Naive B cell (primary cell): ENCODE measurements around the gene ADGRV1. TPM values are rescaled to one million over a fixed set of nuclear protein-coding genes. Genes with fewer than 3 reads are reported as not detected.
A peak's percentile ranks its signal among the peaks of the same experiment; 100 is the strongest.

Source experiments
- ATAC-seq, 2 donors: fragments of 150-1000 bp; cut with Tn5 transposase; 2 replicates each; pipeline ENCODE4 v1.10.0; 2021; ENCODE audit warnings: low read depth in 2 of 2, mild to moderate bottlenecking in 2 of 2, moderate library complexity in 2 of 2
- DNase-seq: peaks from one replicate; pipeline ENCODE4 v3.0.0; 2022
- H3K27ac Mint-ChIP-seq, 6 donors: one replicate each; pipeline ENCODE4 v1.8.0; 2020 to 2022; ENCODE audit warnings: mild to moderate bottlenecking in 6 of 6, mixed read lengths in 6 of 6, moderate library complexity in 5 of 6, inconsistent platforms in 2 of 6
- H3K27me3 Mint-ChIP-seq, 3 donors: one replicate each; pipeline ENCODE4 v1.8.0; 2021 to 2022; ENCODE audit warnings: mixed read lengths in 3 of 3, mild to moderate bottlenecking in 1 of 3
- H3K36me3 Mint-ChIP-seq, 2 donors: one replicate each; pipeline ENCODE4 v1.8.0; 2020 to 2022; ENCODE audit warnings: mixed read lengths in 2 of 2, inconsistent platforms in 1 of 2, mild to moderate bottlenecking in 1 of 2
- H3K4me1 Mint-ChIP-seq, 3 donors: one replicate each; pipeline ENCODE4 v1.8.0; 2020 to 2022; ENCODE audit warnings: mixed read lengths in 3 of 3, inconsistent platforms in 1 of 3, mild to moderate bottlenecking in 1 of 3, moderate library complexity in 1 of 3
- H3K4me3 Mint-ChIP-seq, 8 donors: one replicate each; pipeline ENCODE4 v1.8.0; 2020 to 2022; ENCODE audit warnings: mild to moderate bottlenecking in 8 of 8, mixed read lengths in 8 of 8, moderate library complexity in 8 of 8, inconsistent platforms in 2 of 8
- H3K9me3 Mint-ChIP-seq, 7 donors: one replicate each; pipeline ENCODE4 v1.8.0; 2020 to 2022; ENCODE audit warnings: mixed read lengths in 7 of 7, mild to moderate bottlenecking in 5 of 7, inconsistent platforms in 2 of 7, moderate library complexity in 1 of 7
- polyA plus RNA-seq, 6 donors: library from polyadenylated mRNA; unstranded; fragments of 300-500 nt; fragmentation: Illumina TruSeq; gene quantifications; one replicate each; pipeline ENCODE4 v1.2.3, GENCODE V29; 2021; ENCODE audit warnings: low read depth in 6 of 6

Gene ADGRV1
- polyA plus RNA-seq, 6 donors from 2014 or later = 0.62 TPM; not detected in 5

- H3K27me3 Mint-ChIP-seq = peaks cover 0 to 4% (median 0%) of the 10 kb centered on the region in 3 donors
- no peak overlapping the region for H3K4me3 Mint-ChIP-seq
- H3K4me1 Mint-ChIP-seq = peaks cover 0 to 3% (median 0%) of the 10 kb centered on the region in 3 donors
- no peak for DNase-seq
- ATAC-seq = no peak
- H3K36me3 Mint-ChIP-seq = no peaks in the 10 kb centered on the region
- H3K9me3 Mint-ChIP-seq = no peaks in the 10 kb centered on the region
- H3K27ac Mint-ChIP-seq = no peak overlapping the region
Observed at GRCh38 chr5:91119217-91119616, 560.6 kb downstream of the ADGRV1 start.

DNA sequence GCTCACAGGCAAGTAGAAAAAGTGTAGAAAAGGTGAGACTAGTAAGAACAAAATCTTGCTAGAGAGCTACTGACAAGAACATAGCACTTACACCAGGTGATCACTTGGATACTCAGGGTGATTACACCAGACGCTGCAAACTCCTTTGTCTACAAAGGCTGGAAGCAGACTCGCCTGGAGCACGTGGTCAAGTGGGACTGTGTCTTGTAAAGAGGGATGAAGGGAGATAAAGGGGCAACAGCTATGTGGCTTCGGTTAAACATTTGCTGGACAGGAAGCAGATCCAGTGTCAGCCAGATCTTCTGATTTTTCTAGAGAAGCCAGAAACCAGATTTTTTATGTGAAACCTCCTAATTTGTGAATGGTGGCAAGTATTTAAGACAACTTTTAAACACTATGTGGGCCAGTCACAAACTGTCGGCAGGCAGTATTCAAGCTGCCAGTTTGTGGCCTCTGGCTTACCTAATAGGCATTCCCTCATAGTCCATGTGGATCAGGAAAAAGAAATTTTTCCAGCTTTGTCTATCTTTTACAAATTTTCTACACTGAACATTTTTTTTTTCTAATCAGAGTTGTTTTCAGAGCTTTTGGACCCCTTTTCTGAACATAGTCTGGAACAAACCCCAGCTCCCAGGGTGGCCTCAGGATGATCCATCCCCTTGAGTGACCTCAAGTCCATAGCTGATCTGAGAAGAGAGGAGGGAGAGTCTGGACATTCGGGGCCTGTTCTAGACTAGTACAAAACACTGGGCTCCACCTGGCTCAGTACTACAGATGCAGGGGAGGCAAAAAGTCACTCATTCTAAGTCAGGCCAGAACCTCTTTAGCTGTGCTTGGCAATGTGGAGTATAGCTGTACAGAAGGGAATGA, 561.6 kb downstream of the ADGRV1 start:
- DNase-seq (no peak), ATAC-seq (no peak)
- no peak overlapping the region for H3K4me3 Mint-ChIP-seq
- no peaks in the 10 kb centered on the region for H3K36me3 Mint-ChIP-seq
- H3K27me3 Mint-ChIP-seq = no peaks in the 10 kb centered on the region
- peak overlapping the region in 1 of 6 donors; percentile 52 for H3K27ac Mint-ChIP-seq
- H3K9me3 Mint-ChIP-seq = no peaks in the 10 kb centered on the region
- no peaks in the 10 kb centered on the region for H3K4me1 Mint-ChIP-seq

- no peak for ATAC-seq
- Mint-ChIP-seq H3K4me1 (no peaks in the 10 kb centered on the region), H3K27me3 (no peaks in the 10 kb centered on the region), H3K27ac (no peak overlapping the region), H3K9me3 (no peaks in the 10 kb centered on the region), H3K36me3 (no peaks in the 10 kb centered on the region), H3K4me3 (no peak overlapping the region)
- DNase-seq = no peak
Observed at GRCh38 chr5:91121347-91121993, 562.9 kb downstream of the ADGRV1 start.

DNA sequence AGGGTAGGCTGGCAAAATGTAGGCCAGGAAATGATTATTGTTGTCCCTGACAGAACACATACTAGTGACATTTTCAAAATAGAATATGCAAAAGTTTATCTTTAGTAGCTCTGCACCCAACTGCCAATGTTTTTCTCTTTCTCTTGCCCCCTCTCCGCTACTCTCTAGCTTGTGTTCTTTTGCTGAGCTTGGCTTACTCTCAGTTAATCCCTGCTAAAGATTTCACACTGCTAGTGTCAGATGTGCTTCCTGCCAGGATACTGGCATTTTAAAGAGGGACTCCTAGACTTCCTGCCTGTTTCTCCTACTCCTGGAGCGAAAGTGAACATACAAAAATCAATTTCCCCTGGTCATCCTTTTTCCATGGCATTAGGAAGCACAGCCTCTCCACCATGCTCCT, 564.1 kb downstream of the ADGRV1 start:
- DNase-seq = no peak
- Mint-ChIP-seq H3K9me3 (no peaks in the 10 kb centered on the region), H3K4me1 (no peaks in the 10 kb centered on the region), H3K27ac (no peak overlapping the region), H3K27me3 (no peaks in the 10 kb centered on the region), H3K36me3 (no peaks in the 10 kb centered on the region), H3K4me3 (no peak overlapping the region)
- no peak for ATAC-seq

- no peaks in the 10 kb centered on the region for H3K36me3 Mint-ChIP-seq
- H3K9me3 Mint-ChIP-seq = no peaks in the 10 kb centered on the region
- no peaks in the 10 kb centered on the region for H3K4me1 Mint-ChIP-seq
- H3K27me3 Mint-ChIP-seq = no peaks in the 10 kb centered on the region
- H3K4me3 Mint-ChIP-seq = no peak overlapping the region
- no peak for DNase-seq
- H3K27ac Mint-ChIP-seq = no peak overlapping the region
- ATAC-seq = no peak
Observed at GRCh38 chr5:91123291-91123690, 564.7 kb downstream of the ADGRV1 start.

DNA sequence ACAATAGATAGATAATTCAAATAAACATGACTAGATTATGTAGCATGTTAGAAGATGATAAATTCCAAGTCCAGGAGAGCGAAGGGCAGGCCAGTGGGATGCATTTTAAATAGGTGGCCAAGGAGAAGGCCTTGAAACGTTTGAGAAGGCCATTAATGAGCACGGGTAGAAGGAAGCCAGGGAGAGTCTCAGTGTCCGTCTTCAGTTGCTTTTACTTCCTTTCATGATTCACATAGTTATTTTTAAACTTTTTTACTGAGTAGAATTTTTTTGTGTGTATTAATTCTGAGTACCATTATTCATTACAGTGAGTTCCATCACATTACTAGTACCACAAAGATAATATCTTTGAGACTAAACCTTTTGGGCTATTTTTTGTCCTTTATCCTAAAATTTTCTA, 565.3 kb downstream of the ADGRV1 start:
- Mint-ChIP-seq H3K4me1 (no peaks in the 10 kb centered on the region), H3K36me3 (no peaks in the 10 kb centered on the region), H3K4me3 (no peak overlapping the region), H3K9me3 (no peaks in the 10 kb centered on the region), H3K27me3 (no peaks in the 10 kb centered on the region), H3K27ac (no peak overlapping the region)
- DNase-seq (no peak), ATAC-seq (no peak)

DNA sequence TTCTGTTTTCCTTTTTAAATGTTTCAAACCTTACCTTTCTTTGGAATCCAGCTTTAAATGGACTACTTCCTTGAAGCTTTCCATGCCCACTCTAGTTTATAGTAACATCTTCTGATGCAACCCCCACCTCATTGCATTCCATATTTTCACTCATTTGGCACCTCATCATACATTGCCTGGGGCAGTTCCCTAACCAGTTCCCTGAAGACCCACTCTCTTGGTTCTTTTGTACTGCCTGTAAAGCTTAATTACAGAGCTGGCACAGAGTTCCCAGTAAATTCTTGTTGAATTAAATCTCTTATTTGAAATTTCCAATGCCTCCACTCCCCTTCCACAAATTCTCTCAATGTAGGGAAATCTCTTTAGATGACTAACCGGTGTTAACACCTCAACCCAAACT, 567.3 kb downstream of the ADGRV1 start:
- DNase-seq (no peak), ATAC-seq (no peak)
- Mint-ChIP-seq H3K27me3 (no peaks in the 10 kb centered on the region), H3K36me3 (no peaks in the 10 kb centered on the region), H3K4me1 (no peaks in the 10 kb centered on the region), H3K9me3 (peaks cover 0 to 2% (median 0%) of the 10 kb centered on the region in 7 donors), H3K27ac (no peak overlapping the region), H3K4me3 (no peak overlapping the region)

DNA sequence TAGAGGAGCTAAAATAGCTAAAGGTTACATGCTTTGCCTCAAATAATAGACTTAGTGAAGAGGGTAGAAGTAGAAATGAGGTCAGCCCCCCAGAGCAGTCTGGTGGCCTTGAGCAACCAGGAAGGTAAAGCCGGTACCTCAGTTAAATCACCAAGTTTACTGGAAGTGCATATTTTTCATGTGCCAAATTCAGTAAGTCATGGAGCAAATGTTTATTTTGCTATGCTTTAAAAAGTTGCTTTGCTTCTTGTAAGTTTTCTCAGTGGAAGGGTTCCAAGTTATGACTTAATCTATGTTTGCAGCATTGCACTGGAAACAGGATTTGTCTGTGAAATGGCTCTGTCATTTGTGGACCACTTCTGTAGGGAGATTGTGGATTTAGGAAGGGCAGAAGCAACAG, 567.9 kb downstream of the ADGRV1 start:
- peaks cover 0 to 7% (median 0%) of the 10 kb centered on the region in 7 donors for H3K9me3 Mint-ChIP-seq
- DNase-seq (no peak), ATAC-seq (no peak)
- H3K27ac Mint-ChIP-seq = no peak overlapping the region
- H3K36me3 Mint-ChIP-seq = no peaks in the 10 kb centered on the region
- H3K4me3 Mint-ChIP-seq = no peak overlapping the region
- peaks cover 0 to 3% (median 0%) of the 10 kb centered on the region in 3 donors for H3K27me3 Mint-ChIP-seq
- no peaks in the 10 kb centered on the region for H3K4me1 Mint-ChIP-seq

DNA sequence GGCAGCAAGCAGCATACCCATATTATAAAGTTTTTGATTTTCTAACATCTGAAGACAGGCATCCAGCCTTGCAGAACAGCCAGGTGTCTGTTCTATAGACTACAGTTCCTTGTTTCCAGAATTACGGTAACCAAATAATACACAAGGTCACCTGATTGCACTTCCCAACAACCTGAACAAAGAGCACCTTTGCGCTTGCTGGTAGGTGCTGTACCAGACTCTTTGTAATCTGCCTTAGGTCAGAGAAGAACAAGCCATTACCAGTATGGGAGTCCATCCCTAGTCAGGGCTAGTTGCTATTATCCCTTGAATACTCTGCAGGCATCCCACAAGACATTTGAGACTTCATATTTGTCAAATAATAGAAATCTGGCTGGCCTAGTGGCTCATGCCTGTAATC, 568.3 kb downstream of the ADGRV1 start:
- no peak overlapping the region for H3K4me3 Mint-ChIP-seq
- peaks cover 0 to 10% (median 0%) of the 10 kb centered on the region in 7 donors for H3K9me3 Mint-ChIP-seq
- DNase-seq (no peak), ATAC-seq (no peak)
- H3K36me3 Mint-ChIP-seq = no peaks in the 10 kb centered on the region
- peaks cover 0 to 6% (median 0%) of the 10 kb centered on the region in 3 donors for H3K27me3 Mint-ChIP-seq
- no peak overlapping the region for H3K27ac Mint-ChIP-seq
- no peaks in the 10 kb centered on the region for H3K4me1 Mint-ChIP-seq

DNA sequence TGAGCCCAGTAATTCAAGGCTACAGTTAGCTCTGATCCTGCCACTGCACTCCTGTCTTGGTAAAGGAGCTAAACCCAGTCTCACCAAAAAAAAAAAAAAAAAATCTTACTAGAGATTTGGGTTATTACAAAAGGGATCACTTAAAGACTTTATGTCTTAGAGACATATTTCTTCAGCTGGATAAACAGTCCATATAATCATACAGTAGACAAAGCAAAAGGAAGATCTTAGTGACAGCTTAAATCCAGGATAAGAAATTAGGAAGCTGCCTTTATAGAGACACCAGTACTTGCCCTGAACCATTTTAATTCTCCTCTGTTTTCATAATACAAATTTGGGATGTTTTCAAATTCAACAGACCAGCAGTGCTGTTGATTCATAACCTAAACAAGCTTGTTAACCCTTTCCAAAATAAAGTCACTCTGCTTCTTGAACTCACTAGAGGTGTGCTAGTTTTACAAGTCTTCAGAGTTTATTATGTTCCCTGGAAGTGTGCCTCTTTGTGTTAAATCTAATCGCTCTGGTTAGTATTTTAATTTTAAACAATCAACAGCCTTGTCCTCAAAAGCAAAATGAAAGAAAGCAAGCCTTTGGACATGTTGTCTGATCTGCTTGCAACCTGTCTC, 569.0 kb downstream of the ADGRV1 start:
- peak overlapping the region in 1 of 6 donors; percentile 90 for H3K27ac Mint-ChIP-seq
- ATAC-seq (no peak), DNase-seq (no peak)
- H3K4me1 Mint-ChIP-seq = peaks cover 0 to 3% (median 0%) of the 10 kb centered on the region in 3 donors
- peaks cover 0 to 10% (median 0%) of the 10 kb centered on the region in 7 donors for H3K9me3 Mint-ChIP-seq
- no peak overlapping the region for H3K4me3 Mint-ChIP-seq
- no peaks in the 10 kb centered on the region for H3K36me3 Mint-ChIP-seq
- peaks cover 0 to 6% (median 0%) of the 10 kb centered on the region in 3 donors for H3K27me3 Mint-ChIP-seq

DNA sequence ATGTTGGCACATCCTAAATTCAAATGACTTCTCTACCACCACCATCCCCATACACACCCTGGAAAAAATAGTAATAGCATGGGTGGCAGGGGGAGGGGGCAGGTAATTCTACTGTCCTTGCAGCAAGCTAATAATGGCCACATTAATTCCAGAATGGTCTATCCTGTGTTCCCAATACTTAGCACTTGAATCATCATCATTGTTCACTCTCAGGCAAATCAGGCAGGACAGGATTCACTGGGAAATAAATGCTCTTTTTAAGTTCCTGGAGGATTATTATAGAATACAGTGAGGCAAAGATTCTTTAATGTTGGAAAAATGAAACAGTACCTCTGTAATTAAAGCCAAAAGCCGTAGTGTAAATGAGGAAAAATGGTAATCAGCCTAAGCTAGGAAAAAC, 570.0 kb downstream of the ADGRV1 start:
- Mint-ChIP-seq H3K36me3 (no peaks in the 10 kb centered on the region), H3K4me1 (peaks cover 0 to 4% (median 0%) of the 10 kb centered on the region in 3 donors), H3K27ac (no peak overlapping the region), H3K9me3 (peaks cover 0 to 10% (median 0%) of the 10 kb centered on the region in 7 donors), H3K27me3 (peaks cover 0 to 6% (median 0%) of the 10 kb centered on the region in 3 donors), H3K4me3 (no peak overlapping the region)
- no peak for ATAC-seq
- no peak for DNase-seq

DNA sequence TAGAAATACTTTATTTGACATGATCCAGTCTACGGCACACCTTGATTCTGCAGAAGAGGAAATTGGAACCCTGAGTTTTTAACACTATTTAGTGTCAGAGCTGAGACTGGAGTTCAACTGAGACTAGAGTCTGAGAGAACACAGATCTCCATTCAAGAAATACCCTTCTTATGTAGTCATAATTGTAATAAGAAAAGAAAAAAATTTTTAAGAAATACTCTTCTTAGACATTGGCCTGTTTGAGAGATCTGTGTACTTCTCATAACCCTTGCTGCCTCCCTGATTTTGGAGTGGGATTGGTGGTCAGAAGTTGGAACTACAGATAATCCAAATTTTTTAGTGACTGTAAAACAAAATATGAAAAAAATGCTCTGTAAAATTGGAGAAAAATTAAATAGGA, 571.2 kb downstream of the ADGRV1 start:
- H3K27me3 Mint-ChIP-seq = peaks cover 0 to 6% (median 0%) of the 10 kb centered on the region in 3 donors
- H3K4me1 Mint-ChIP-seq = peaks cover 0 to 4% (median 0%) of the 10 kb centered on the region in 3 donors
- DNase-seq = no peak

GRCh38 chr5:91130759-91131158, 572.2 kb downstream of the ADGRV1 start:
- Mint-ChIP-seq H3K9me3 (peaks cover 0 to 10% (median 0%) of the 10 kb centered on the region in 7 donors), H3K4me1 (peaks cover 0 to 4% (median 0%) of the 10 kb centered on the region in 3 donors), H3K27me3 (peaks cover 0 to 10% (median 0%) of the 10 kb centered on the region in 3 donors), H3K36me3 (no peaks in the 10 kb centered on the region), H3K4me3 (no peak overlapping the region), H3K27ac (no peak overlapping the region)
- DNase-seq = no peak
- ATAC-seq = no peak

More for the DNA sequence above, 571.2 kb downstream of the ADGRV1 start:
- Mint-ChIP-seq H3K36me3 (no peaks in the 10 kb centered on the region), H3K27ac (no peak overlapping the region), H3K4me3 (no peak overlapping the region), H3K9me3 (peaks cover 0 to 10% (median 0%) of the 10 kb centered on the region in 7 donors)
- no peak for ATAC-seq
